H1 (cell line): ENCODE data around the gene DEFB129. TPM values are rescaled to one million over a fixed set of nuclear protein-coding genes. Genes with fewer than 3 reads are reported as not detected.
"Not testable (repeated sequence)": the region's sequence is repeated elsewhere in the genome, so short reads cannot be mapped to it uniquely, and the experiment has no call there.

ENCODE experiments used
- CTCF ChIA-PET: fragments of 300-600 bp; sonication (Branson Sonifier 250); formaldehyde crosslinking; loops from one replicate; lab custom pipeline; 2021; ENCODE audit not compliant: partially characterized antibody; lab: Charles Lee
- POLR2A ChIA-PET: fragments of 300-600 bp; sonication (Branson Sonifier 250); formaldehyde crosslinking; loops from one replicate; lab custom pipeline; 2021; ENCODE audit warnings: inconsistent platforms; ENCODE audit not compliant: partially characterized antibody; lab: Charles Lee
- DNase-seq, 2 experiments: peaks; one replicate each; pipeline versions ENCODE4 v3.0.0 to v3.0.0-alpha.2; 2010 to 2022; ENCODE audit warnings: low spot score in 2 of 2, low read depth in 1 of 2, mixed read lengths in 1 of 2
- FAIRE-seq: peaks from 2 replicates; lab custom pipeline; 2011; peaks lifted over from hg19 to GRCh38; lab: Jason Lieb, UNC
- H2AFZ ChIP-seq: 2 replicates; pipeline ENCODE4 v1.8.1; 2012; ENCODE audit warnings: low read length, inconsistent platforms
- H2AK5ac ChIP-seq: 2 replicates; pipeline ENCODE4 v1.6.1; 2013; ENCODE audit warnings: low read depth, low read length
- H2BK120ac ChIP-seq: replicated peaks from 2 replicates; pipeline ENCODE3; 2013; ENCODE audit warnings: low read depth, low read length, inconsistent platforms
- H2BK12ac ChIP-seq: 2 replicates; pipeline ENCODE4 v1.6.1; 2013; ENCODE audit warnings: low read depth, low read length
- H2BK15ac ChIP-seq: 2 replicates; pipeline ENCODE4 v1.6.1; 2013; ENCODE audit warnings: low read length
- H2BK20ac ChIP-seq: 2 replicates; pipeline ENCODE4 v1.6.1; 2013; ENCODE audit warnings: low read length
- H2BK5ac ChIP-seq: 2 replicates; pipeline ENCODE4 v1.6.1; 2013; ENCODE audit warnings: low read depth, low read length
- H3K14ac ChIP-seq: 2 replicates; pipeline ENCODE4 v1.6.1; 2013; ENCODE audit warnings: inconsistent platforms; ENCODE audit not compliant: insufficient read length
- H3K18ac ChIP-seq: 2 replicates; pipeline ENCODE4 v1.6.1; 2013; ENCODE audit warnings: low read length; ENCODE audit errors: extremely low read depth
- H3K23ac ChIP-seq: 2 replicates; pipeline ENCODE4 v1.6.1; 2013; ENCODE audit warnings: inconsistent platforms; ENCODE audit not compliant: insufficient read length
- H3K23me2 ChIP-seq: 2 replicates; pipeline ENCODE4 v1.6.1; 2013; ENCODE audit warnings: low read depth, low read length
- H3K27ac ChIP-seq: 2 replicates; pipeline ENCODE4 v1.6.1; 2011; ENCODE audit warnings: low read depth, low read length, inconsistent platforms
- H3K27me3 ChIP-seq, 4 experiments: replicated peaks in 1 of 4; 1 replicate in 1 of 4; 2 replicates in 3 of 4; pipeline versions ENCODE4 v1.6.1 to v1.8.1; 2011 to 2013; ENCODE audit warnings: low read length in 3 of 4, mild to moderate bottlenecking in 3 of 4, inconsistent platforms in 2 of 4, mixed read lengths in 2 of 4, moderate library complexity in 1 of 4; ENCODE audit not compliant: control insufficient read depth in 3 of 4, insufficient read depth in 3 of 4; ENCODE audit errors: extremely low read depth in 1 of 4
- H3K36me3 ChIP-seq, 4 experiments: 2 replicates each; pipeline versions ENCODE4 v1.6.1 to v1.8.1; 2011 to 2013; ENCODE audit warnings: mild to moderate bottlenecking in 4 of 4, low read length in 3 of 4, moderate library complexity in 2 of 4, control low read depth in 1 of 4, inconsistent platforms in 1 of 4; ENCODE audit not compliant: insufficient read depth in 4 of 4, control insufficient read depth in 2 of 4
- H3K4ac ChIP-seq: replicated peaks from 2 replicates; pipeline ENCODE3; 2013; ENCODE audit warnings: low read length, low read depth, mixed read lengths, inconsistent platforms; ENCODE audit not compliant: insufficient read length
- H3K4me1 ChIP-seq, 4 experiments: replicated peaks in 1 of 4; 1 replicate in 1 of 4; 2 replicates in 3 of 4; pipeline versions ENCODE4 v1.6.1 to v1.8.1; 2011 to 2013; ENCODE audit warnings: low read length in 3 of 4, inconsistent platforms in 2 of 4, mixed read lengths in 1 of 4; ENCODE audit not compliant: insufficient read depth in 4 of 4, control insufficient read depth in 3 of 4
- H3K4me2 ChIP-seq, 2 experiments: 2 replicates each; pipeline versions ENCODE4 v1.6.1 to v1.8.1; 2011 to 2013; ENCODE audit warnings: low read depth in 2 of 2, low read length in 2 of 2, control low read depth in 1 of 2, inconsistent platforms in 1 of 2, mild to moderate bottlenecking in 1 of 2; ENCODE audit not compliant: insufficient read depth in 1 of 2
- H3K4me3 ChIP-seq, 4 experiments: fragments of 200-600, 300-600 bp in 1 of 4; sonication (generic), shearing (Covaris generic), sonication (Bioruptor Twin) in 1 of 4; 2 replicates each; pipeline versions ENCODE4 v1.5.1 to v1.8.1; 2011 to 2016; ENCODE audit warnings: low read length in 4 of 4, low read depth in 3 of 4, control low read depth in 2 of 4, inconsistent platforms in 2 of 4, mild to moderate bottlenecking in 2 of 4, mixed read lengths in 1 of 4, moderate library complexity in 1 of 4; ENCODE audit not compliant: insufficient read depth in 2 of 4; ENCODE audit errors: extremely low read depth in 1 of 4
- H3K56ac ChIP-seq: replicated peaks from 2 replicates; pipeline ENCODE3; 2013; ENCODE audit warnings: low read depth, mild to moderate bottlenecking, mixed read lengths, low read length, inconsistent platforms; ENCODE audit not compliant: insufficient read length
- H3K79me1 ChIP-seq: 2 replicates; pipeline ENCODE4 v1.6.1; 2013; ENCODE audit warnings: low read depth, low read length, control low read depth
- H3K79me2 ChIP-seq, 2 experiments: 2 replicates each; pipeline versions ENCODE4 v1.6.1 to v1.8.1; 2012 to 2013; ENCODE audit warnings: low read length in 2 of 2, mild to moderate bottlenecking in 2 of 2, inconsistent platforms in 1 of 2; ENCODE audit not compliant: insufficient read depth in 2 of 2, control insufficient read depth in 1 of 2
- H3K9ac ChIP-seq, 4 experiments: replicated peaks in 1 of 4; 1 replicate in 1 of 4; 2 replicates in 3 of 4; pipeline versions ENCODE4 v1.6.1 to v1.8.1; 2011 to 2013; ENCODE audit warnings: low read depth in 3 of 4, low read length in 3 of 4, control low read depth in 2 of 4, mild to moderate bottlenecking in 2 of 4, moderate library complexity in 2 of 4, inconsistent platforms in 1 of 4; ENCODE audit errors: extremely low read depth in 1 of 4
- H3K9me3 ChIP-seq, 2 experiments: 2 replicates each; pipeline versions ENCODE4 v1.6.1 to v1.8.1; 2012 to 2013; ENCODE audit warnings: mild to moderate bottlenecking in 2 of 2, moderate library complexity in 2 of 2, control low read depth in 1 of 2, inconsistent platforms in 1 of 2, low read depth in 1 of 2, low read length in 1 of 2, mixed read lengths in 1 of 2; ENCODE audit not compliant: insufficient read depth in 2 of 2
- H4K20me1 ChIP-seq, 2 experiments: replicated peaks in 1 of 2; 2 replicates each; pipeline versions ENCODE3 to v1.8.1; 2011 to 2013; ENCODE audit warnings: inconsistent platforms in 2 of 2, low read length in 2 of 2, mild to moderate bottlenecking in 1 of 2; ENCODE audit not compliant: insufficient read depth in 2 of 2, control insufficient read depth in 1 of 2
- H4K5ac ChIP-seq: 2 replicates; pipeline ENCODE4 v1.6.1; 2013; ENCODE audit warnings: low read length, low read depth, mixed read lengths, inconsistent platforms; ENCODE audit not compliant: insufficient read length
- H4K8ac ChIP-seq: 2 replicates; pipeline ENCODE4 v1.8.0; 2013; ENCODE audit warnings: mild to moderate bottlenecking, moderate library complexity, low read length, inconsistent platforms; ENCODE audit not compliant: insufficient read depth; ENCODE audit errors: extremely low read depth
- H4K91ac ChIP-seq: replicated peaks from 2 replicates; pipeline ENCODE3; 2013; ENCODE audit warnings: low read length, mixed read lengths, inconsistent platforms; ENCODE audit not compliant: insufficient read length
- WGBS, 2 experiments: shearing (Covaris generic) in 1 of 2; methylation state at CpG; one replicate each; pipeline versions ENCODE4 v1.1.6 to v1.1.7; 2013 to 2015; ENCODE audit warnings: low lambda C conversion rate in 2 of 2, mixed read lengths in 2 of 2, inconsistent platforms in 1 of 2, low coverage in 1 of 2, missing lambda C conversion rate in 1 of 2; ENCODE audit not compliant: insufficient replicate concordance in 2 of 2, insufficient coverage in 1 of 2, insufficient read length in 1 of 2; ENCODE audit errors: extremely low coverage in 1 of 2, missing lambda C conversion rate in 1 of 2; 5-methylcytosine and 5-hydroxymethylcytosine counted together
- polyA plus RNA-seq, 7 experiments: library from polyadenylated mRNA; depleted of rRNA in 3 of 7; stranded (reverse) in 5 of 7; unstranded in 2 of 7; fragments of >200 nt in 5 of 7; fragments of 200-250 nt in 2 of 7; gene quantifications; 1 replicate in 5 of 7; 2 replicates in 1 of 7; 4 replicates in 1 of 7; pipeline versions ENCODE4 v1.2.1 to v1.2.3, GENCODE V29; 2011 to 2013; ENCODE audit warnings: missing spikeins in 2 of 7, mixed read lengths in 2 of 7
- total RNA-seq: library from RNA; stranded (reverse); fragmentation: NEBNext Ultra II Directional; extraction: Animal tissue kit (Norgen Biotek cat#: 25700); gene quantifications from 2 replicates; pipeline ENCODE4 v1.2.1, GENCODE V29; 2021

Gene DEFB129
- total and polyA plus RNA-seq, 2 of the 8 experiments (the other 6 are each of a cell fraction or from before 2014, with no cell fraction given), result not detected

GRCh38 chr20:203630-204029, 23.4 kb upstream of the DEFB129 start:
- WGBS, 2 experiments, result 66% methylated on average over 4 of the region's 4 CpGs; no CpG with 5 or more reads in 1 of the 2 experiments

More at GRCh38 chr20:203630-204029, 23.4 kb upstream of the DEFB129 start:
- H3K4me3 ChIP-seq, H2BK15ac ChIP-seq, H3K56ac ChIP-seq, H3K4ac ChIP-seq, H4K91ac ChIP-seq, H3K79me2 ChIP-seq, H3K18ac ChIP-seq, H3K79me1 ChIP-seq, H3K4me2 ChIP-seq, H2BK120ac ChIP-seq, H3K27me3 ChIP-seq, H3K23me2 ChIP-seq, H3K4me1 ChIP-seq, H4K20me1 ChIP-seq, H2BK12ac ChIP-seq, H3K36me3 ChIP-seq, H3K23ac ChIP-seq, H3K14ac ChIP-seq, H2AK5ac ChIP-seq, DNase-seq, H3K9ac ChIP-seq, H3K27ac ChIP-seq, H4K5ac ChIP-seq, H2BK5ac ChIP-seq, POLR2A ChIA-PET, H2BK20ac ChIP-seq, FAIRE-seq, H4K8ac ChIP-seq, CTCF ChIA-PET, H2AFZ ChIP-seq: not testable (repeated sequence)
- H3K9me3 ChIP-seq, result peaks cover 35 to 44% of the 10 kb centered on the region in 2 experiments
